MM.1S (cell line): ENCODE results near the gene GLS.

Source experiments
- DNase-seq: peaks from one replicate; pipeline ENCODE4 v3.0.0-alpha.2; 2015
- H2AFZ ChIP-seq: fragments of 300-600 bp; sonication (generic); 2 replicates; pipeline ENCODE4 v1.6.0; 2016; ENCODE audit warnings: antibody characterized with exemption, low read length
- H3F3A ChIP-seq: fragments of 300-600 bp; sonication (generic); 2 replicates; pipeline ENCODE4 v1.6.1; 2016; ENCODE audit warnings: mild to moderate bottlenecking, antibody characterized with exemption, low read length, moderate library complexity, mixed read lengths; ENCODE audit not compliant: insufficient read depth
- H3K27ac ChIP-seq: fragments of 300-600 bp; sonication (generic); 2 replicates; pipeline ENCODE4 v1.5.1; 2016; ENCODE audit warnings: mild to moderate bottlenecking, low read length
- H3K27me3 ChIP-seq: fragments of 300-600 bp; sonication (generic); replicated peaks from 2 replicates; pipeline ENCODE4 v1.6.0; 2016; ENCODE audit warnings: low read length; ENCODE audit not compliant: insufficient read depth
- H3K36me3 ChIP-seq: fragments of 300-600 bp; sonication (generic); replicated peaks from 2 replicates; pipeline ENCODE4 v1.6.1; 2016; ENCODE audit warnings: mild to moderate bottlenecking, low read length, mixed read lengths; ENCODE audit not compliant: insufficient read depth
- H3K4me1 ChIP-seq: fragments of 300-600 bp; sonication (generic); 2 replicates; pipeline ENCODE4 v1.6.1; 2016; ENCODE audit warnings: low read length, mixed read lengths
- H3K4me2 ChIP-seq: fragments of 300-600 bp; sonication (generic); 2 replicates; pipeline ENCODE4 v1.6.0; 2016; ENCODE audit warnings: low read depth, low read length
- H3K4me3 ChIP-seq: fragments of 300-600 bp; sonication (generic); 2 replicates; pipeline ENCODE4 v1.5.1; 2016; ENCODE audit warnings: low read length, mixed read lengths
- H3K79me2 ChIP-seq: fragments of 300-600 bp; sonication (generic); 2 replicates; pipeline ENCODE4 v1.6.1; 2016; ENCODE audit warnings: mixed run types, low read length, mixed read lengths
- H3K9ac ChIP-seq: fragments of 300-600 bp; sonication (generic); 2 replicates; pipeline ENCODE4 v1.6.1; 2016; ENCODE audit warnings: low read length, mixed read lengths
- H3K9me2 ChIP-seq: fragments of 300-600 bp; sonication (generic); replicated peaks from 2 replicates; pipeline ENCODE4 v1.6.1; 2016; ENCODE audit warnings: mild to moderate bottlenecking, low read length, mixed read lengths; ENCODE audit not compliant: insufficient read depth
- H3K9me3 ChIP-seq: fragments of 300-600 bp; sonication (generic); replicated peaks from 2 replicates; pipeline ENCODE4 v1.6.1; 2016; ENCODE audit warnings: mild to moderate bottlenecking, low read length, mixed read lengths; ENCODE audit not compliant: insufficient read depth
- H4K20me1 ChIP-seq: fragments of 300-600 bp; sonication (generic); 2 replicates; pipeline ENCODE4 v1.6.1; 2016; ENCODE audit warnings: mild to moderate bottlenecking, low read length, moderate library complexity, mixed read lengths; ENCODE audit not compliant: insufficient read depth
- CTCF ChIP-seq: fragments of 300-600 bp; sonication (generic); IDR thresholded peaks from 2 replicates; pipeline ENCODE4 v1.5.1; 2016; ENCODE audit warnings: antibody characterized with exemption, low read length, mixed read lengths
- EZH2 ChIP-seq: fragments of 300-600 bp; sonication (generic); optimal IDR thresholded peaks from 2 replicates; pipeline ENCODE3; 2017; ENCODE audit warnings: low read depth, mild to moderate bottlenecking, antibody characterized with exemption, low read length, mixed read lengths
- EZH2phosphoT487 ChIP-seq: fragments of 300-600 bp; sonication (generic); IDR thresholded peaks from 2 replicates; pipeline ENCODE4 v1.6.1; 2018; ENCODE audit warnings: antibody characterized with exemption, low read length

The GLS gene

GRCh38 chr2:191013932-191014652 is 133.5 kb downstream of the GLS start, which contains the start of gene STAT1:
Gene STAT1, minus strand, starts transcription at chr2:191014171. Its CDS starts 4,168 bp downstream, at chr2:191010003.
- peak within 1 kb of the TSS; percentile 87 for H3K4me2 ChIP-seq
- no peak for TF ChIP-seq CTCF
- no peak for TF ChIP-seq EZH2phosphoT487
- TF ChIP-seq EZH2: no peak
- H3K4me3 ChIP-seq: peak within 1 kb of the TSS; percentile 97
- H3K27ac ChIP-seq: peak within 1 kb of the TSS; percentile 74
- H3K9me3 ChIP-seq: no peaks in the 10 kb centered on the region
- peak within 1 kb of the TSS; percentile 69 for H3K9ac ChIP-seq
- H3F3A ChIP-seq: peaks cover 6% of the 10 kb centered on the region; the same call in 1 of the 2 replicates
- peak within 1 kb of the TSS; percentile 70 for H2AFZ ChIP-seq
- H3K27me3 ChIP-seq: no peaks in the 10 kb centered on the region
- DNase-seq: peak; percentile 92
- H4K20me1 ChIP-seq: no peaks in the 10 kb centered on the region
- no peaks in the 10 kb centered on the region for H3K36me3 ChIP-seq
- peaks cover 21% of the 10 kb centered on the region for H3K4me1 ChIP-seq
- H3K9me2 ChIP-seq: no peaks in the 10 kb centered on the region
- peaks cover 26% of the 10 kb centered on the region for H3K79me2 ChIP-seq

GRCh38 chr2:191014653-191015020 is 134.0 kb downstream of the GLS start:
- Histone ChIP-seq H3K4me3 (peak overlapping the region; percentile 97), H4K20me1 (no peaks in the 10 kb centered on the region), H3K79me2 (peaks cover 26% of the 10 kb centered on the region), H3K9ac (peak overlapping the region; percentile 69), H3K9me2 (no peaks in the 10 kb centered on the region), H3K36me3 (no peaks in the 10 kb centered on the region), H3K9me3 (no peaks in the 10 kb centered on the region), H3F3A (peaks cover 6% of the 10 kb centered on the region; the same call in 1 of the 2 replicates), H3K27ac (peak overlapping the region; percentile 74; the same call in 1 of the 2 replicates), H3K4me2 (peak overlapping the region; percentile 72), H3K27me3 (no peaks in the 10 kb centered on the region), H2AFZ (peak overlapping the region; percentile 70), H3K4me1 (peaks cover 21% of the 10 kb centered on the region)
- TF ChIP-seq EZH2phosphoT487: no peak
- DNase-seq: no peak
